Astrocyte of the cerebellum (primary cell): ENCODE results near the gene CRIP3.

Source experiments
- DNase-seq: peaks from one replicate; pipeline ENCODE4 v3.0.0-alpha.2; 2011; ENCODE audit warnings: low read depth
- H3K4me3 ChIP-seq: 2 replicates; pipeline ENCODE4 v1.5.1; 2011; ENCODE audit warnings: mild to moderate bottlenecking, low read depth, low read length, moderate library complexity
- in situ Hi-C: cut with HindIII; loops from 2 replicates; pipeline ENCODE4 v1.10.0; 2017; ENCODE audit warnings: low sequenced_read_pairs
- TF ChIP-seq, protein P1 (sequence below): IDR thresholded peaks from 2 replicates; pipeline ENCODE4 v1.5.1; 2012; ENCODE audit warnings: low read length, low read depth, moderate library complexity, mild to moderate bottlenecking; ENCODE audit errors: missing control alignments

Gene CRIP3

DNA sequence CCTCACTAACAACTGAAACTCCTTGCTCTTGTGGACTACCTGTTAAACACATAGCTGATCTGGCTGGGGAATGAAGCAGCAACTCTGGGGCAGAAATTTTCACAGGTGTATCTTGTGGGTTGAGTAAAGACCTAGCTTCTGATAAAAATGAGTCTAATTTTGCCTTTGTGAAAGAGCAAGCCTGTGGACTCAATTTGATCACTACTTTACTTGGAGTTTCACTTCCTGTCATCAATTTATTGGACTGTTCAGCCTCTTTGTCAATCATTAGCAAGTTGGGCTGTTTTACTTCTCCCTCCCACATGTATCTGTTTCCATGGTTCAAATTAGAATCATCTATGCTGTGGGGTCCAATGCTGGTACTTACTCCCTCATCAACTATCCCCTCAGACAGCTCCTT is 29.6 kb upstream of the CRIP3 start:
- DNase-seq: no peak
- no peak overlapping the region for H3K4me3 ChIP-seq
- in situ Hi-C loops: no loop called here
- TF ChIP-seq, protein P1, sequence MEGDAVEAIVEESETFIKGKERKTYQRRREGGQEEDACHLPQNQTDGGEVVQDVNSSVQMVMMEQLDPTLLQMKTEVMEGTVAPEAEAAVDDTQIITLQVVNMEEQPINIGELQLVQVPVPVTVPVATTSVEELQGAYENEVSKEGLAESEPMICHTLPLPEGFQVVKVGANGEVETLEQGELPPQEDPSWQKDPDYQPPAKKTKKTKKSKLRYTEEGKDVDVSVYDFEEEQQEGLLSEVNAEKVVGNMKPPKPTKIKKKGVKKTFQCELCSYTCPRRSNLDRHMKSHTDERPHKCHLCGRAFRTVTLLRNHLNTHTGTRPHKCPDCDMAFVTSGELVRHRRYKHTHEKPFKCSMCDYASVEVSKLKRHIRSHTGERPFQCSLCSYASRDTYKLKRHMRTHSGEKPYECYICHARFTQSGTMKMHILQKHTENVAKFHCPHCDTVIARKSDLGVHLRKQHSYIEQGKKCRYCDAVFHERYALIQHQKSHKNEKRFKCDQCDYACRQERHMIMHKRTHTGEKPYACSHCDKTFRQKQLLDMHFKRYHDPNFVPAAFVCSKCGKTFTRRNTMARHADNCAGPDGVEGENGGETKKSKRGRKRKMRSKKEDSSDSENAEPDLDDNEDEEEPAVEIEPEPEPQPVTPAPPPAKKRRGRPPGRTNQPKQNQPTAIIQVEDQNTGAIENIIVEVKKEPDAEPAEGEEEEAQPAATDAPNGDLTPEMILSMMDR: no peak

DNA sequence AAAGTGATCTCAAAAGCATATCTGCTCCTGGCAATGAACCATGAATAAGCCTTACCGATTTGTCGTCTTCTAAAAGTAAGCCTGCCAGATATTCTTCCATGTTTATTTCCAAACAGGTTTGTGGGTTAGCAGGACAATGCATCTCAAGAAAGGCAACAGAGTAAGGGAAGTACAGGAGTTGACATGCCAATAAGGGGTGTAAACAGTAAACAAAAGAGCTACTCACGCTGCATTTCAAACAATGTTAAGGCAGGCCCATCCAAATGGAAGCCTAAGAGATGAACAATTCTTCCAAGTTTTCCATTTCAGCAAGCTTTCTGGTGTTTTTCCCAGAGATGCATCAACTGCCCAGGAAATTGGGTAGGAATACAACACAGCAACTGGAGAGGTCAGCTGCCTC is 27.8 kb upstream of the CRIP3 start:
- in situ Hi-C loops: no loop called here
- TF ChIP-seq, protein P1: no peak
- no peak for DNase-seq
- H3K4me3 ChIP-seq: no peak overlapping the region

DNA sequence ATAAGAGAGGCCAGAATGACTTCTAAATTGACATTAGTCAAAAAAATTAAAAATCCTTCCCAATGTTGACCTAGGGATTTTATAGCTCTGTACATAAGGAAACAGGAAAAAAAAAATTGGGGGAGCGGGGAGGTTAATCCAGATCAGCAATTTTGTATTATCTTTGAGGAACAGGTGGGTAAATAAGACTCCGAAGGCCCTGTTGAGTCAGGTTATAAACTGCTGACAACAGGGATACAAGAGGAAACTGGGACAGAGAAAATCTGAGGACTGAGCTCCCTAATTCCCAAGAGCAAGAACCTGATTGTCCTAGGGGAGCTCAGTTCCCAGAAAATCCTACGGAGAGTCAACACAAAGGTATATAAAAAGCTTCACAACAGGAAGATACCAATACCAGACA is 26.8 kb upstream of the CRIP3 start:
- DNase-seq: no peak
- in situ Hi-C loops: no loop called here
- no peak overlapping the region for H3K4me3 ChIP-seq
- TF ChIP-seq, protein P1: no peak

DNA sequence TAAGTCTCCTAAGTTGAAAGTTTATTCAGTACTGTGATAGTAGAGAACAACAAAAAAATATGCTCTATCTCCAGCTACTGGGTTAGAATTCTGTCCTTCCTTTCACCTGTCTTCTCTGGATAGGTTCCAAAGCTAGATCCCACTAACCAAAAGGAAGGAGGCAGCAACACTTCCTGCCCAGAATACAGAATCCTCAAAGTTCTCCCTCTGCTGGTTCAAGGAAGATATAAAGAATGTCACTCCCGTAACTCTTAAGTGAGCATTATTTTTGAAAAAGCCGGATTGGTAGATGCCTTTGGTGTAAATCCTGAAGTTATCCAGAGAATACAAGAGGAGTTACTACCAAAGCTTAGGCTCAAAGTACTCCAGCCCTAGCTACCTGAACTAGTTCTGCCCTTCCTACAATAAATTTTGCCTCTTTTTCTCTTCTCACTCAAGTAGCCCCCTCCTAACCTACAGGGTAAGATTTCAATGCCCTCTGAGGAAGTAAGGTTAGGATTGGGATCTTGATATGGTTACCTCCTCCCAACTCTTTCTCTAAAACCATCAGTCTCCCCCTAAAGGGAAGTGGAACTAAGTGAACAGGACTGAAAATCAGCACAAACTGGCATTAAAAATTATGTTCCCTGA is 26.0 kb upstream of the CRIP3 start:
- H3K4me3 ChIP-seq: no peak overlapping the region
- TF ChIP-seq, protein P1: peak; percentile 58
- DNase-seq: peak; percentile 54
- in situ Hi-C loops: no loop called here

DNA sequence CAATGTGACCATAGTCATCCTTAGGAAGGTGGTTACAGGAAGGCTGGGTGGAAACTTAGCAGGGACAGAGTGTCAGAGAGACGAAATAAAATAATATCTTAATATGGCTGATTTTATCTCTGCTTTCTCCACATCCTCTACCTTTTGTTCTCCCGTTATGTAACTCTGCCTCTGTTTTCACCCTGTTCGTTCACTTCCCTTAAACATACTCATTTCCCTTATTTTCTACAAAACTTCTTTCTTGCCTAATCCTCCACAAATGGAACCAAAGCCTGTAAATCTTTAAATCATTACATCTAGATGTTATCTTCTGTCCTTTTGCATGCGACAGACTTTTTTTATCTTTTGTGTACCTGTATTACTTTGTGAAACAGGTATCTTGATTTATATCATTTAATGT is 23.3 kb upstream of the CRIP3 start:
- TF ChIP-seq, protein P1: no peak
- in situ Hi-C loops: no loop called here
- DNase-seq: no peak
- no peak overlapping the region for H3K4me3 ChIP-seq

DNA sequence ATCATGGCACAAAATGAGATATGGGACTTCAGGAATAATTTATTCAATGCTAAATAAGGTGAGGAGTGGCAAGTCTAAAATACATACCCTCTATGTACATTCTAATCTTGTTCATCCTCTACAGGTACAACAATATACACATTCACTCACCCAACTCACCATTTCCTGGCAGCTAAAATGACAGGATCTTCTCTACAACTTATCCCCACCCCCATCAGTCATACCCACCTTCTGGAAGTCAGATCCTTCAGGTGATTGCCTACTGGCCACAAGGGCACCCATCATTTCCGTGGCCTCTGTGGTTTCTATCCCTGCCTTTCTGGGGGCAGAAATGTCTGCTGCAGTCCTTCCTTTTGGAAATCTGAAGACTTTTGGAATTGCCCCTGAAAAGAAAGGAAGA is 22.8 kb upstream of the CRIP3 start:
- no peak for DNase-seq
- in situ Hi-C loops: no loop called here
- TF ChIP-seq, protein P1: no peak
- H3K4me3 ChIP-seq: no peak overlapping the region

DNA sequence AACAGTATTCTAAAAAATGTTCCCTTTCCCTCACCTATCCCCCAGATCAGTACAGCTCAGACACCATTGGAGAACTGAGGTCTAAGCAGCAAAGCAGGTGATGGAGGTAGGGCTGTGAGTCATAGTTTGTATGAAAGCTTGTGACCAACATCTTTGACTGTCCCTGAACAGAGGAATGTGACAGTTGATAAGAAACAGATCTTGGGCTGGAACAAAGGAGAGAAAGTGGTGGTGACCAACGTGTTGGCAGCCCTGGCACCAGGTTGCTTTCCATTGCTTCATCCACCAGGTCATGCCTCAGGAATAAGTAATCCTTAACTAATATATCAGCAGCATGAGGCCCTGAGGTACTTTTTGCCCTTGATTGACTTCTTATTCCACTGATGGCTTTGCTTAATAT is 19.9 kb upstream of the CRIP3 start:
- in situ Hi-C loops: loop anchor here (10.0 kb wide), 1 partner anchor 176 kb away; no protein-coding TSS in a partner anchor
- TF ChIP-seq, protein P1: no peak
- DNase-seq: no peak

More for the DNA sequence above, 19.9 kb upstream of the CRIP3 start:
- H3K4me3 ChIP-seq: no peak overlapping the region
